ENCODE data around the gene HTT. TPM values are rescaled to one million over a fixed set of nuclear protein-coding genes. Genes with fewer than 3 reads are reported as not detected.

The HTT gene
- total and polyA plus RNA-seq, 12 donors = 16.1 to 77.1 (median 47.1) TPM

GRCh38 chr4:3128976-3129375 lies 54.5 kb downstream of the HTT start:
- no peak for DNase-seq
- Histone ChIP-seq H3K36me3 (replicated peaks in 1 of 2) (peaks cover 0 to 60% of the 10 kb centered on the region in 2 donors), H3K4me1 (replicated peaks in 1 of 2) (no peaks in the 10 kb centered on the region), H3K27me3 (no peaks in the 10 kb centered on the region), H3K9me3 (replicated peaks in 1 of 3) (no peaks in the 10 kb centered on the region), H3K4me3 (no peak overlapping the region), H3K27ac (no peak overlapping the region)
- TF ChIP-seq, protein P1, sequence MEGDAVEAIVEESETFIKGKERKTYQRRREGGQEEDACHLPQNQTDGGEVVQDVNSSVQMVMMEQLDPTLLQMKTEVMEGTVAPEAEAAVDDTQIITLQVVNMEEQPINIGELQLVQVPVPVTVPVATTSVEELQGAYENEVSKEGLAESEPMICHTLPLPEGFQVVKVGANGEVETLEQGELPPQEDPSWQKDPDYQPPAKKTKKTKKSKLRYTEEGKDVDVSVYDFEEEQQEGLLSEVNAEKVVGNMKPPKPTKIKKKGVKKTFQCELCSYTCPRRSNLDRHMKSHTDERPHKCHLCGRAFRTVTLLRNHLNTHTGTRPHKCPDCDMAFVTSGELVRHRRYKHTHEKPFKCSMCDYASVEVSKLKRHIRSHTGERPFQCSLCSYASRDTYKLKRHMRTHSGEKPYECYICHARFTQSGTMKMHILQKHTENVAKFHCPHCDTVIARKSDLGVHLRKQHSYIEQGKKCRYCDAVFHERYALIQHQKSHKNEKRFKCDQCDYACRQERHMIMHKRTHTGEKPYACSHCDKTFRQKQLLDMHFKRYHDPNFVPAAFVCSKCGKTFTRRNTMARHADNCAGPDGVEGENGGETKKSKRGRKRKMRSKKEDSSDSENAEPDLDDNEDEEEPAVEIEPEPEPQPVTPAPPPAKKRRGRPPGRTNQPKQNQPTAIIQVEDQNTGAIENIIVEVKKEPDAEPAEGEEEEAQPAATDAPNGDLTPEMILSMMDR (IDR thresholded peaks at IDR 0.05) = no peak
- TF ChIP-seq POLR2A (IDR thresholded peaks at IDR 0.05) = no peak
- intact Hi-C loops (cut with DNase I) = no loop called here
- 62 to 71% (median 64%) methylated on average over 1 of the region's 1 CpG for WGBS, 4 donors

GRCh38 chr4:3130201-3130600 lies 55.7 kb downstream of the HTT start:
- DNase-seq = no peak
- Histone ChIP-seq H3K4me1 (replicated peaks in 1 of 2) (no peaks in the 10 kb centered on the region), H3K27me3 (no peaks in the 10 kb centered on the region), H3K9me3 (replicated peaks in 1 of 3) (no peaks in the 10 kb centered on the region), H3K36me3 (replicated peaks in 1 of 2) (peaks cover 0 to 72% of the 10 kb centered on the region in 2 donors), H3K4me3 (no peak overlapping the region), H3K27ac (no peak overlapping the region)
- intact Hi-C loops (cut with DNase I) = no loop called here
- no peak for TF ChIP-seq POLR2A (IDR thresholded peaks at IDR 0.05)
- TF ChIP-seq, protein P1 (IDR thresholded peaks at IDR 0.05) = no peak
- WGBS, 4 donors = 49 to 65% (median 58%) methylated on average over 3 of the region's 3 CpGs

DNA sequence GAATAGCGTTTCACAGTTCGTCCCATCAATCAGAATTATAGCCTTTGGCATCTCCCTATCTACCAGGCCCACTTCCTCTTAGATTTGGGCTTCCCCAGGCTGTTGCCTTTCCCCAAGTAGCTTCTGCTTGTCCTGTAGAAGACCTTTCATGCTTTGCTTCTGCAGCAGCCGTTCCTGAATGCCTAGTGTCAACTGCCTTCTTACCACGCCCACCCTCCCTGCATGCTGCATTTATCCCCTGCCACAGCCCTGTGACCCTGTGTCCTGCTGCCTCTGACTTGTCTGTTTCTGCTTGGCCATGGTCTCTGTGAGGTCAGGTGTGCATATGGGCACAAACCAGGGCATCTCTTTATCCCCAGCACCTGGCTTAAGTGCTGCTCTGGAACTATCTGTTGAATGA lies 56.3 kb downstream of the HTT start:
- DNase-seq = no peak
- H3K36me3 ChIP-seq (replicated peaks in 1 of 2) = peaks cover 0 to 77% of the 10 kb centered on the region in 2 donors
- WGBS, 4 donors = 71 to 79% (median 75%) methylated on average over 4 of the region's 4 CpGs

GRCh38 chr4:3134201-3134600 lies 59.7 kb downstream of the HTT start:
- no peak for DNase-seq
- Histone ChIP-seq H3K27me3 (no peaks in the 10 kb centered on the region), H3K4me3 (no peak overlapping the region), H3K9me3 (replicated peaks in 1 of 3) (no peaks in the 10 kb centered on the region), H3K4me1 (replicated peaks in 1 of 2) (no peaks in the 10 kb centered on the region), H3K27ac (no peak overlapping the region), H3K36me3 (replicated peaks in 1 of 2) (peaks cover 0 to 77% of the 10 kb centered on the region in 2 donors)
- intact Hi-C loops (cut with DNase I) = no loop called here
- TF ChIP-seq, protein P1 (IDR thresholded peaks at IDR 0.05) = no peak
- no peak for TF ChIP-seq POLR2A (IDR thresholded peaks at IDR 0.05)
- WGBS, 4 donors = 90 to 94% (median 92%) methylated on average over 5 of the region's 5 CpGs

More for the DNA sequence above, 56.3 kb downstream of the HTT start:
- Histone ChIP-seq H3K9me3 (replicated peaks in 1 of 3) (no peaks in the 10 kb centered on the region), H3K4me3 (no peak overlapping the region), H3K27ac (no peak overlapping the region), H3K4me1 (replicated peaks in 1 of 2) (no peaks in the 10 kb centered on the region), H3K27me3 (no peaks in the 10 kb centered on the region)
- intact Hi-C loops (cut with DNase I) = no loop called here
- TF ChIP-seq POLR2A (IDR thresholded peaks at IDR 0.05) = no peak
- TF ChIP-seq, protein P1 (IDR thresholded peaks at IDR 0.05) = no peak

Measured in adrenal gland (tissue), 12 donors.